HL-60 (cell line): ENCODE data around the gene MED29.
A peak's percentile ranks its signal among the peaks of the same experiment; 100 is the strongest.

Experiments used
- DNase-seq, 2 experiments: peaks; one replicate each; pipeline ENCODE4 v3.0.0-alpha.2; 2010 to 2020; ENCODE audit warnings: low read depth in 1 of 2, low spot score in 1 of 2
- H3K27ac ChIP-seq: fragments of 250-450 bp; sonication (Bioruptor Pico); replicated peaks from 2 replicates; pipeline ENCODE4 v1.5.1; 2020; ENCODE audit warnings: mild to moderate bottlenecking, moderate library complexity
- H3K27me3 ChIP-seq: fragments of 250-450 bp; sonication (Bioruptor Pico); 2 replicates; pipeline ENCODE4 v1.5.1; 2021; ENCODE audit warnings: mild to moderate bottlenecking, moderate library complexity; ENCODE audit not compliant: insufficient read depth, poor library complexity, severe bottlenecking
- H3K4me3 ChIP-seq: replicated peaks from 2 replicates; pipeline ENCODE4 v1.5.1; 2011; ENCODE audit warnings: mild to moderate bottlenecking, control low read depth, low read length; ENCODE audit not compliant: insufficient read depth
- CTCF ChIP-seq: IDR thresholded peaks from one replicate; pipeline ENCODE4 v1.5.1; 2011; ENCODE audit warnings: low read length, control low read depth, inconsistent platforms; ENCODE audit not compliant: insufficient read depth
- GABPA ChIP-seq: IDR thresholded peaks from 2 replicates; pipeline ENCODE4 v1.6.1; 2012; ENCODE audit warnings: low read depth
- POLR2AphosphoS5 ChIP-seq: IDR thresholded peaks from 2 replicates; pipeline ENCODE4 v1.6.1; 2012; ENCODE audit warnings: low read depth
- SPI1 ChIP-seq: IDR thresholded peaks from 2 replicates; pipeline ENCODE4 v1.6.1; 2012; ENCODE audit warnings: low read depth, mild to moderate bottlenecking, borderline replicate concordance
- TF ChIP-seq, protein P1 (sequence below): IDR thresholded peaks from 2 replicates; pipeline ENCODE4 v1.6.1; 2012; ENCODE audit warnings: low read depth; ENCODE audit not compliant: insufficient replicate concordance

The MED29 gene

GRCh38 chr19:39427707-39428106, 36.5 kb downstream of the MED29 start:
- TF ChIP-seq GABPA (no peak), CTCF (no peak), SPI1 (no peak), POLR2AphosphoS5 (no peak)
- TF ChIP-seq, protein P1, sequence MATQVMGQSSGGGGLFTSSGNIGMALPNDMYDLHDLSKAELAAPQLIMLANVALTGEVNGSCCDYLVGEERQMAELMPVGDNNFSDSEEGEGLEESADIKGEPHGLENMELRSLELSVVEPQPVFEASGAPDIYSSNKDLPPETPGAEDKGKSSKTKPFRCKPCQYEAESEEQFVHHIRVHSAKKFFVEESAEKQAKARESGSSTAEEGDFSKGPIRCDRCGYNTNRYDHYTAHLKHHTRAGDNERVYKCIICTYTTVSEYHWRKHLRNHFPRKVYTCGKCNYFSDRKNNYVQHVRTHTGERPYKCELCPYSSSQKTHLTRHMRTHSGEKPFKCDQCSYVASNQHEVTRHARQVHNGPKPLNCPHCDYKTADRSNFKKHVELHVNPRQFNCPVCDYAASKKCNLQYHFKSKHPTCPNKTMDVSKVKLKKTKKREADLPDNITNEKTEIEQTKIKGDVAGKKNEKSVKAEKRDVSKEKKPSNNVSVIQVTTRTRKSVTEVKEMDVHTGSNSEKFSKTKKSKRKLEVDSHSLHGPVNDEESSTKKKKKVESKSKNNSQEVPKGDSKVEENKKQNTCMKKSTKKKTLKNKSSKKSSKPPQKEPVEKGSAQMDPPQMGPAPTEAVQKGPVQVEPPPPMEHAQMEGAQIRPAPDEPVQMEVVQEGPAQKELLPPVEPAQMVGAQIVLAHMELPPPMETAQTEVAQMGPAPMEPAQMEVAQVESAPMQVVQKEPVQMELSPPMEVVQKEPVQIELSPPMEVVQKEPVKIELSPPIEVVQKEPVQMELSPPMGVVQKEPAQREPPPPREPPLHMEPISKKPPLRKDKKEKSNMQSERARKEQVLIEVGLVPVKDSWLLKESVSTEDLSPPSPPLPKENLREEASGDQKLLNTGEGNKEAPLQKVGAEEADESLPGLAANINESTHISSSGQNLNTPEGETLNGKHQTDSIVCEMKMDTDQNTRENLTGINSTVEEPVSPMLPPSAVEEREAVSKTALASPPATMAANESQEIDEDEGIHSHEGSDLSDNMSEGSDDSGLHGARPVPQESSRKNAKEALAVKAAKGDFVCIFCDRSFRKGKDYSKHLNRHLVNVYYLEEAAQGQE: no peak
- H3K27ac ChIP-seq: no peak overlapping the region
- no peak overlapping the region for H3K4me3 ChIP-seq
- no peak for DNase-seq
- H3K27me3 ChIP-seq: no peaks in the 10 kb centered on the region

- Histone ChIP-seq H3K4me3 (no peak overlapping the region), H3K27ac (no peak overlapping the region), H3K27me3 (no peaks in the 10 kb centered on the region)
- TF ChIP-seq GABPA (no peak), POLR2AphosphoS5 (no peak), CTCF (no peak), SPI1 (no peak)
- TF ChIP-seq, protein P1: no peak
- no peak for DNase-seq
Observed at GRCh38 chr19:39428283-39429112, 37.3 kb downstream of the MED29 start.

GRCh38 chr19:39430675-39431593, 39.8 kb downstream of the MED29 start:
- Histone ChIP-seq H3K27me3 (no peaks in the 10 kb centered on the region), H3K27ac (peak overlapping the region; percentile 60), H3K4me3 (peak overlapping the region; percentile 10; the same call in 1 of the 2 replicates)
- DNase-seq: peak; percentile 74 to 90
- TF ChIP-seq, protein P1: no peak
- TF ChIP-seq POLR2AphosphoS5 (peak; percentile 72; the same call in 1 of the 2 replicates), GABPA (no peak), CTCF (no peak), SPI1 (peak; percentile 28; the same call in 1 of the 2 replicates)
